Neutrophil (primary cell): Measurements from ENCODE around the gene CDK2AP2.

Source experiments
- H3K27ac ChIP-seq: fragments of 200-600 bp; sonication (generic); 2 replicates; pipeline ENCODE4 v1.5.1; 2016; ENCODE audit warnings: mild to moderate bottlenecking, moderate library complexity
- H3K27me3 ChIP-seq: fragments of 200-600 bp; sonication (generic); 2 replicates; pipeline ENCODE4 v1.6.0; 2016; ENCODE audit warnings: mild to moderate bottlenecking
- H3K36me3 ChIP-seq: fragments of 200-600 bp; sonication (generic); 2 replicates; pipeline ENCODE4 v1.5.1; 2017
- H3K4me1 ChIP-seq, 2 experiments: fragments of 200-600 bp in 1 of 2; sonication (generic) in 1 of 2; 1 replicate in 1 of 2; 2 replicates in 1 of 2; pipeline versions ENCODE4 v1.5.1 to v1.6.1; 2013 to 2016; ENCODE audit warnings: low read depth in 1 of 2, low read length in 1 of 2, mild to moderate bottlenecking in 1 of 2, moderate library complexity in 1 of 2; ENCODE audit not compliant: control insufficient read depth in 1 of 2, insufficient read depth in 1 of 2
- H3K4me3 ChIP-seq, 2 experiments: fragments of 200-600 bp in 1 of 2; sonication (generic) in 1 of 2; 1 replicate in 1 of 2; 2 replicates in 1 of 2; pipeline ENCODE4 v1.5.1; 2013 to 2016; ENCODE audit warnings: low read depth in 1 of 2, low read length in 1 of 2, mild to moderate bottlenecking in 1 of 2, moderate library complexity in 1 of 2
- H3K9me3 ChIP-seq: fragments of 200-600 bp; sonication (generic); 2 replicates; pipeline ENCODE4 v1.5.1; 2016
- CTCF ChIP-seq: fragments of 200-600 bp; sonication (generic); IDR thresholded peaks from 2 replicates; pipeline ENCODE4 v1.5.1; 2016; ENCODE audit warnings: antibody characterized with exemption

The CDK2AP2 gene

GRCh38 chr11:67541198-67541597 lies 33.2 kb upstream of the CDK2AP2 start:
- no peaks in the 10 kb centered on the region for H3K27me3 ChIP-seq
- H3K4me1 ChIP-seq: no peaks in the 10 kb centered on the region
- no peak overlapping the region for H3K4me3 ChIP-seq
- H3K9me3 ChIP-seq: no peaks in the 10 kb centered on the region
- H3K36me3 ChIP-seq: no peaks in the 10 kb centered on the region
- TF ChIP-seq CTCF: no peak
- no peak overlapping the region for H3K27ac ChIP-seq

- H3K27me3 ChIP-seq: no peaks in the 10 kb centered on the region
- no peaks in the 10 kb centered on the region for H3K4me1 ChIP-seq
- TF ChIP-seq CTCF: no peak
- H3K27ac ChIP-seq: no peak overlapping the region
- H3K9me3 ChIP-seq: no peaks in the 10 kb centered on the region
- H3K4me3 ChIP-seq: no peak overlapping the region
- H3K36me3 ChIP-seq: no peaks in the 10 kb centered on the region
These were observed 31.6 kb upstream of the CDK2AP2 start for GRCh38 chr11:67539550-67539949.

GRCh38 chr11:67538823-67539505 lies 31.0 kb upstream of the CDK2AP2 start:
- Histone ChIP-seq H3K4me1 (no peaks in the 10 kb centered on the region), H3K9me3 (no peaks in the 10 kb centered on the region), H3K27ac (no peak overlapping the region), H3K27me3 (no peaks in the 10 kb centered on the region), H3K36me3 (no peaks in the 10 kb centered on the region), H3K4me3 (no peak overlapping the region)
- TF ChIP-seq CTCF: no peak

GRCh38 chr11:67538306-67538705 lies 30.3 kb upstream of the CDK2AP2 start:
- H3K27me3 ChIP-seq: no peaks in the 10 kb centered on the region
- TF ChIP-seq CTCF: no peak
- no peak overlapping the region for H3K27ac ChIP-seq
- peaks cover 5% of the 10 kb centered on the region for H3K9me3 ChIP-seq
- no peak overlapping the region for H3K4me3 ChIP-seq
- H3K4me1 ChIP-seq: no peaks in the 10 kb centered on the region
- H3K36me3 ChIP-seq: no peaks in the 10 kb centered on the region

- TF ChIP-seq CTCF: no peak
- peaks cover 6% of the 10 kb centered on the region for H3K9me3 ChIP-seq
- peaks cover 2% of the 10 kb centered on the region for H3K27me3 ChIP-seq
- H3K4me1 ChIP-seq: no peaks in the 10 kb centered on the region
- H3K4me3 ChIP-seq: no peak overlapping the region
- H3K36me3 ChIP-seq: no peaks in the 10 kb centered on the region
- H3K27ac ChIP-seq: no peak overlapping the region
These were observed 27.6 kb upstream of the CDK2AP2 start for GRCh38 chr11:67535561-67535960.
